ENCODE results near the gene UQCC5.

DNA sequence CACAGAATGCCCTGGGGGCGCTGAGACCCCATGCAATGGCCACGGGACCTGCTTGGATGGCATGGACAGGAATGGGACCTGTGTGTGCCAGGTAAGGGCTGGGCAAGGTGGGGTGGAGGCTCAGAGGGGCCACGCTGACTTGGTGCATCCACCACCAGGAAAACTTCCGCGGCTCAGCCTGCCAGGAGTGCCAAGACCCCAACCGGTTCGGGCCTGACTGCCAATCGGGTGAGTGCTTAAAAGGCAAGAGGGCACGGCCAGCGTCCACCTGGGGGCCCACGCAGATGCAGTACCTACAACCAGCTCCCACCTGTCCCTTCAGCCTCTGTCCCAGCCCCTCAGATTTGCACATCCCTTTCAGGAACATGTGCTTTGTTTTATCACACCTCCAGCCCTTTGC, 34.4 kb upstream of the UQCC5 start:
- TF ChIP-seq, protein P1, sequence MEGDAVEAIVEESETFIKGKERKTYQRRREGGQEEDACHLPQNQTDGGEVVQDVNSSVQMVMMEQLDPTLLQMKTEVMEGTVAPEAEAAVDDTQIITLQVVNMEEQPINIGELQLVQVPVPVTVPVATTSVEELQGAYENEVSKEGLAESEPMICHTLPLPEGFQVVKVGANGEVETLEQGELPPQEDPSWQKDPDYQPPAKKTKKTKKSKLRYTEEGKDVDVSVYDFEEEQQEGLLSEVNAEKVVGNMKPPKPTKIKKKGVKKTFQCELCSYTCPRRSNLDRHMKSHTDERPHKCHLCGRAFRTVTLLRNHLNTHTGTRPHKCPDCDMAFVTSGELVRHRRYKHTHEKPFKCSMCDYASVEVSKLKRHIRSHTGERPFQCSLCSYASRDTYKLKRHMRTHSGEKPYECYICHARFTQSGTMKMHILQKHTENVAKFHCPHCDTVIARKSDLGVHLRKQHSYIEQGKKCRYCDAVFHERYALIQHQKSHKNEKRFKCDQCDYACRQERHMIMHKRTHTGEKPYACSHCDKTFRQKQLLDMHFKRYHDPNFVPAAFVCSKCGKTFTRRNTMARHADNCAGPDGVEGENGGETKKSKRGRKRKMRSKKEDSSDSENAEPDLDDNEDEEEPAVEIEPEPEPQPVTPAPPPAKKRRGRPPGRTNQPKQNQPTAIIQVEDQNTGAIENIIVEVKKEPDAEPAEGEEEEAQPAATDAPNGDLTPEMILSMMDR (IDR thresholded peaks at IDR 0.05) = no peak
- TF ChIP-seq POLR2AphosphoS5 (IDR thresholded peaks at IDR 0.05) (no peak), POLR2A (IDR thresholded peaks at IDR 0.05) (no peak)

Measured in stomach (tissue), 4 donors.